ENCODE results near the gene FARSA.

DNA sequence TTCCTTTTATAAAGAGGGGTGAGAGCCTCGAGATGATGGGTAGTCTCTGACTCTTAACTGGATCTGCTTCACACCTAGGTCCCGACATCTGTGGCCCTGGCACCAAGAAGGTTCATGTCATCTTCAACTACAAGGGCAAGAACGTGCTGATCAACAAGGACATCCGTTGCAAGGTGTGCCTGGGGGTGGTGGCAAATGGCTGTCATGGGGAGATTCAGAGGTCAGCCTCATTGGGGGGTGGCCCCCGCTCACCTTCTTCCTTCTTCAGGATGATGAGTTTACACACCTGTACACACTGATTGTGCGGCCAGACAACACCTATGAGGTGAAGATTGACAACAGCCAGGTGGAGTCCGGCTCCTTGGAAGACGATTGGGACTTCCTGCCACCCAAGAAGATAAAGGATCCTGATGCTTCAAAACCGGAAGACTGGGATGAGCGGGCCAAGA is 6.5 kb upstream of the FARSA start:
- TF ChIP-seq POLR2A (IDR thresholded peaks at IDR 0.05), result no peak
- TF ChIP-seq, protein P1, sequence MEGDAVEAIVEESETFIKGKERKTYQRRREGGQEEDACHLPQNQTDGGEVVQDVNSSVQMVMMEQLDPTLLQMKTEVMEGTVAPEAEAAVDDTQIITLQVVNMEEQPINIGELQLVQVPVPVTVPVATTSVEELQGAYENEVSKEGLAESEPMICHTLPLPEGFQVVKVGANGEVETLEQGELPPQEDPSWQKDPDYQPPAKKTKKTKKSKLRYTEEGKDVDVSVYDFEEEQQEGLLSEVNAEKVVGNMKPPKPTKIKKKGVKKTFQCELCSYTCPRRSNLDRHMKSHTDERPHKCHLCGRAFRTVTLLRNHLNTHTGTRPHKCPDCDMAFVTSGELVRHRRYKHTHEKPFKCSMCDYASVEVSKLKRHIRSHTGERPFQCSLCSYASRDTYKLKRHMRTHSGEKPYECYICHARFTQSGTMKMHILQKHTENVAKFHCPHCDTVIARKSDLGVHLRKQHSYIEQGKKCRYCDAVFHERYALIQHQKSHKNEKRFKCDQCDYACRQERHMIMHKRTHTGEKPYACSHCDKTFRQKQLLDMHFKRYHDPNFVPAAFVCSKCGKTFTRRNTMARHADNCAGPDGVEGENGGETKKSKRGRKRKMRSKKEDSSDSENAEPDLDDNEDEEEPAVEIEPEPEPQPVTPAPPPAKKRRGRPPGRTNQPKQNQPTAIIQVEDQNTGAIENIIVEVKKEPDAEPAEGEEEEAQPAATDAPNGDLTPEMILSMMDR (IDR thresholded peaks at IDR 0.05), result no peak

Measured in upper lobe of left lung (tissue), 4 donors.